NCI-H748 treated with DMSO at 0.1 percent for 48 hours (cell line): ENCODE data around the gene TAF4.
"Not testable (repeated sequence)": the region's sequence is repeated elsewhere in the genome, so short reads cannot be mapped to it uniquely, and the experiment has no call there.

Source experiments
- DNase-seq: peaks from one replicate; lab custom pipeline; 2025; lab: John Stamatoyannopoulos, UW

TAF4 gene

DNA sequence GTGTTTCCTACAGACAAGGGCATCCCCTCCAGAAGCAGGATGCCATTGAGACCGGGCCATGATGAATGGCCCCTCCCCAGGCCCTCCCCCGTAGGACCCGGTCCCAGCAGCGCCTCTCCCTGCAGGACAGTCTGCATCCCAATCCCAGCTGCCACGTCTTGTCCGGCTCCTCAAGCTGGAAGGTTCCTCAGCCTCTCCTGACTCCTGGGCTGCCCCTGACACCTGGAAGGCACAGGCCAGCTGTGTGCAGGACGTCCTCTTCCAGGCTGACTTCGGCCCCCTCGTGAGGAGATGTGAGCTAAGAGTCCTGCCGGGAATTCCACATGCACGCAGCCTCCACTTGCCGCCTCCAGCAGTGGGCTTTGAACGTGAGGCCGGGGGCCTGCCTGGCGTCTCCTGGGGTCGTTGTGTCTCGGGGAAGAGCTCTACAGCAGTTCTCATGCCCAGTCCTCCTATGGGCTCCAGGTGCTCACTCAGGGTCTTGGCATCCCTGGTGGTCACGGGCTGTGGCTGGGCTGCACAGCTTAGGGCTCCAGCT is 64.4 kb downstream of the TAF4 start:
- no peak for DNase-seq

DNA sequence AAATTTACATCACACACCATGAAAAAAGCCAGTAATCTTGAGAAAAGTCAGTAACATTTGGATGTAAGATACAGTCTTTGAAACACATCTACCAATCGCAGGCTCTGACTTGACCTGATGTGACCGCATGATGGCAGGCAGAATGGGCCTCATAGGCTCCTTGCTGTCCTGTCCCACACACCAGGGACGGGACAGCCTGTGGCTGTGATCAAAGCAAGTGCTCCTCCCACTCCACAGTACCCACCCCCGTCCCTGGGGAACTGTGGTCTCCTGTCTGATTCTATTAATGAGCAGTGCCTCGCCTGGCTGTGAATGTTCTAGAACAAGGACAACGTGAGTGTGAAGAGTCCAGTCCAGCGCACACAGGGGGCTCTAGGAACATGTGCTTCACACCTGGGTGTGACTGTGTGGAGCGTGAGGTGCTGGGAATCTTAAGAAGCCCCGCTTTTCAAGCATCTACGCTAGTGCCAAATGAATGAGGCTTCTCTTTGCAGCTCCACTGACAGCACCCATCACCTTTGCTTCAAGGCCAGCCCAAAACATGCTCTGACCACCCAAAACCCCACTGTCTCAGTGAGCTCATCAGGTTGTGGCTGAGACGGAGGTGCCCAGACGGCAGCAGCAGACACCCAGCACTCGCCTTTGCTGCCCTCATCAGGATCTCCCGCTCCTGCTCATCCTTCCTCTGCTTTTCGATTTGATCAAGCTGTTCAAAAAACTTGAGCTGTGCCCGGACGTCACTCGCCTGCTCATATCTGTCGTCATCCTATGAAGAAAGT is 67.1 kb downstream of the TAF4 start:
- DNase-seq = no peak

GRCh38 chr20:61997891-61998290 is 67.8 kb downstream of the TAF4 start:
- DNase-seq = no peak

- no peak for DNase-seq
Measured at GRCh38 chr20:61997372-61997771, 68.3 kb downstream of the TAF4 start.

GRCh38 chr20:61994546-61994945 is 71.1 kb downstream of the TAF4 start:
- DNase-seq = no peak

- no peak for DNase-seq
Measured at GRCh38 chr20:61993058-61993457, 72.6 kb downstream of the TAF4 start.

DNA sequence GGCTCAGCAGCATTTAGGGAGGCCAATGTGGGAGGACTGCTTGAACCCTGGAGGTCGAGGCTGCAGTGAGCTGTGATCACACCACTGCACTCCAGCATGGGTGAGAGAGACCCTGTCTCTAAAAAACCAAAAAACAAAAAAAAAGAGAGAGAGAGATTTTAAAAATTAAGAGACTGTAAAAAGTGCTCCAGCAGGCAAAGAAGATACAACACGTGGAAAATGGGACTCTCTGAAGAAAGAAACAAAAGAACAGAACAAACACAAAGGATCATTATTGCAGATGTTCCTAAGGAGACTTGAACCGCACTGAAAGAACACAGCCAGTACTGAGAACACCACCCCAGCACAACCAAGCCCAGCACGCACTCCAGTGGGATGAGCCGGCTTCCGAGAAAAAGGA is 74.2 kb downstream of the TAF4 start:
- DNase-seq = no peak

GRCh38 chr20:61990484-61990883 is 75.2 kb downstream of the TAF4 start:
- no peak for DNase-seq

- DNase-seq = no peak
Measured at GRCh38 chr20:61989741-61990140, 75.9 kb downstream of the TAF4 start.

GRCh38 chr20:61988665-61989064 is 77.0 kb downstream of the TAF4 start:
- no peak for DNase-seq

- DNase-seq = no peak
Measured at GRCh38 chr20:61986762-61987321, 78.8 kb downstream of the TAF4 start.

DNA sequence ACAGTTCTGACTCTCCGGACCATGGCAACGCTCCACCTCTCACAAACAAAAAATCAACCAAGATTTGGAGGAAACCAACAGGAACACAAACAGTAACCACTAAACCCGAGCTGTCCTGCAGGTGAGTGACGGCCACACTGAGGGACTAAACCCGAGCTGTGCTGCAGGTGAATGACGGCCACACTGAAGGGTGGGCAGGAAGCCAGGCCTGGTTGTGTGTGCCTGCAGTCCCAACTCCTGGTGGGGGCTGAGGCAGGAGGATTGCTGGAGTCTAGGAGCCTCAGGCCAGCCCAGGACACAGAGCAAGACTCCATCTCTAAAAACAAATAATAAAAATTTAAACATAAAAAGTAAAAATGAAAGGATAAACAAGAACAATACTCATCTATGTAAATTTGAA is 80.6 kb downstream of the TAF4 start:
- DNase-seq = no peak

GRCh38 chr20:61984431-61984830 is 81.2 kb downstream of the TAF4 start:
- not testable (repeated sequence) for DNase-seq

DNA sequence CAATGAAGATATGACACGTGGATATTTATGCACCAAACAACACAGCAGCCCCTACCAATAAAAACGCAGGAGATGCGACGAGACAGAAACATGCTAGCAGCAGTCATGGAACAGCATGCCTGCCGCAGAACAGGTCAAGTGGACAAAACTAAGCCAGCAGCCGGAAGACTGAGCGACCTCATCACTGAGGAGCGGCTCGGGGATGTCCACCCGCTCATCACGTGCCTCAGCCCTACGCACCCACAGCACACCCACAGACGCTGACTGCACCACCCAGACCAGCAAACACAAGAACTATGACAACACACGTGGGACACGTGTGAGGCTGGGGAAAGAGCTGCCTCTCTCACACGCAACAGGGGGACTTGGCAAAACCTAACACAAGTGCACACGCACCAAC is 81.7 kb downstream of the TAF4 start:
- no peak for DNase-seq

DNA sequence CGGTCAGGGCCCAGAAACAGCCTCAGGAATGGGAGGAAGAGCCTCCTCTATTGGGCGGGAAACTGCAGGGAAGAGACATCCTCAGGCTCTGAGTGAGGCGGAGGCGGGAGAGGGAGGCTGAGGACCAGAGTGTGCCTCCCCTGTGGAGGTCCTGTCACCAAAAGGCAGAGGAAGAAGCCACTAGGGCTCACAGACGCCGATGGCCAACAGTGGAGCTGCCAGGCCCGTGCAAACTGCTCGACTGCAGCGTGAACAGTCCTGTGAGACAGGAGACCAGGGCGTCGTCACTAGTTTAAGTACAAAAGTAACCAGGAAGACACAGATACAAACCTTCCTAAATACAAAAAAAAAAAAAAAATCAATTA is 82.7 kb downstream of the TAF4 start:
- no peak for DNase-seq

- no peak for DNase-seq
Measured at GRCh38 chr20:61982191-61982950, 83.3 kb downstream of the TAF4 start.

DNA sequence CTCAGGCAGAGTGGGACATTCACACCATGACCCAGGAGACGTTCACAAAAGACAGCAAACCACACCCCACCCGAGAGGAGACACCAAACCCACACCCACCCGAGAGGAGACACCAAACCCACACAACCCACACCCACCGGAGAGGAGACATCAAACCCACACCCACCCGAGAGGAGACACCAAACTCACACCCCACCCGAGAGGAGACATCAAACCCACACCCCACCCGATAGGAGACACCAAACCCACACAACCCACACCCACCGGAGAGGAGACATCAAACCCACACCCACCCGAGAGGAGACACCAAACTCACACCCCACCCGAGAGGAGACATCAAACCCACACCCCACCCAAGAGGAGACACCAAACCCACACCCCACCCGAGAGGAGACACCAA is 84.0 kb downstream of the TAF4 start:
- DNase-seq = not testable (repeated sequence)

- DNase-seq = no peak
Measured at GRCh38 chr20:61980647-61981583, 84.8 kb downstream of the TAF4 start.

GRCh38 chr20:61979701-61980635 is 85.7 kb downstream of the TAF4 start:
- DNase-seq = no peak

DNA sequence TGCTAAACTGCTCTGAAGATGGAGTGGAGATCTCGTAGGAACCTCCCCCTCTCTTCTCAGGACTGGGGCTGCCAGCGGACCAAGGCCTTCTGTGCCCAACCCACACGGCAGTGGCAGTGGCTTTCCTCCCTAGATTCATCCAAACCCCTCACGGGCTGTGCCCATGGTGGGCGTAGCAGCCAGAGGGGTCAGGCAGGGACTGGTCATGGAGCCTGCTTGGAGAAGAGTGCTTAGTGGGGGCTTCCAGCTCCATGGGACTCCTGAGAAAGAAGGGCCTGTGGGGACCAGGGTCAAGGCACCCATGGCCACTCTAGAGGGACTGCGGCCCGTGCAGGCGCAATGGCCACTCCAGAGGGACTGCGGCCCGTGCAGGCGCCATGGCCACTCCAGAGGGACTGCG is 86.6 kb downstream of the TAF4 start:
- no peak for DNase-seq

- no peak for DNase-seq
Measured at GRCh38 chr20:61978491-61978890, 87.2 kb downstream of the TAF4 start.
